HAP-1 (cell line): ENCODE data around the gene KIF5C.

Experiments
- DNase-seq, 2 experiments: peaks; one replicate each; pipeline ENCODE4 v3.0.0-alpha.2; 2016 to 2020; ENCODE audit warnings: low spot score in 2 of 2
- H3K27me3 ChIP-seq: fragments of 250-450 bp; sonication (Bioruptor Pico); 2 replicates; pipeline ENCODE4 v1.5.1; 2020; ENCODE audit warnings: low read depth, mild to moderate bottlenecking, moderate library complexity
- H3K36me3 ChIP-seq: fragments of 250-450 bp; sonication (Bioruptor Pico); replicated peaks from 2 replicates; pipeline ENCODE4 v1.5.1; 2020; ENCODE audit warnings: mild to moderate bottlenecking
- H3K4me1 ChIP-seq: fragments of 250-450 bp; sonication (Bioruptor Pico); 2 replicates; pipeline ENCODE4 v1.5.1; 2020; ENCODE audit warnings: mild to moderate bottlenecking
- H3K4me3 ChIP-seq: fragments of 250-450 bp; sonication (Bioruptor Pico); 2 replicates; pipeline ENCODE4 v1.5.1; 2020; ENCODE audit warnings: mild to moderate bottlenecking, moderate library complexity
- H3K9me3 ChIP-seq: fragments of 250-450 bp; sonication (Bioruptor Pico); 2 replicates; pipeline ENCODE4 v1.5.1; 2020; ENCODE audit warnings: mild to moderate bottlenecking, moderate library complexity
- in situ Hi-C: fragments of 300-500 bp; cut with MboI; formaldehyde crosslinking; loops from 3 replicates; pipeline ENCODE4 v1.14.3; 2020; ENCODE audit warnings: low sequenced_read_pairs, inconsistent platforms, mixed read lengths

The KIF5C gene

DNA sequence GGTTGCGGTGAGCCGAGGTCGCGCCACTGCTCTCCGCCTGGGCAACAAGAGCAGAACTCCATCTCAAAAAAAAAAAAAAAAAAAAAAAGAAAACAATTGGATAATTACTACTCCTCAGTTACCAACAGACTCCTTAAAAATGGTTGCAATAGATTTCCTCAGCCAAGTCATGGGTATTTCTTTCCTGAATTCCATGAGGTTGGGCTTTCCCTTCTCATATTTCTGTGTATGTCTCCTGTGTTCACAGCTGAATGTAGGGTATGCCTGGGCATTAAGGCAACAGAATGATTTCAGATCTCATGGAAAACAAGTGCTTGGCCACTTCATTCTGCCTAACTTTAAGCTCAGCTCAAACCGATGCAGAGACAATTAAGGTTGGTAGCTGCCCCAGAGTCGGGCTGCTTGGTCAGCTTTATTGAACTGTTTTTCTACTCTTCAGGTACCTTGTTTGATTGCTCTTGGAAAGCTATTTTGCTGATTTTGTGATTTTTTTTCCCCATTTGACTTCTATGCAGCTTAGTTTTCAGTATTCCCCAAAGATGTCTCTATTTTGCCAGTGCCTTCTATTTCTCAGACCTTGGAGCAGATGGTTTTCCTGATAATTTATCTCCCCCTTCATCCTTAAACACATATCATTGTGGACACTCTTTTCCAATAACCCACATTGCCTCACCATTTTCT lies 24.8 kb downstream of the KIF5C start:
- Histone ChIP-seq H3K36me3 (no peaks in the 10 kb centered on the region), H3K4me1 (no peaks in the 10 kb centered on the region), H3K27me3 (no peaks in the 10 kb centered on the region), H3K4me3 (no peak overlapping the region), H3K9me3 (no peaks in the 10 kb centered on the region)
- in situ Hi-C loops, result no loop called here
- no peak for DNase-seq

- H3K9me3 ChIP-seq, result no peaks in the 10 kb centered on the region
- no peaks in the 10 kb centered on the region for H3K4me1 ChIP-seq
- H3K36me3 ChIP-seq, result no peaks in the 10 kb centered on the region
- in situ Hi-C loops, result no loop called here
- no peaks in the 10 kb centered on the region for H3K27me3 ChIP-seq
- no peak overlapping the region for H3K4me3 ChIP-seq
- no peak for DNase-seq
These were observed 25.4 kb downstream of the KIF5C start for GRCh38 chr2:148900350-148900837.

- in situ Hi-C loops, result no loop called here
- Histone ChIP-seq H3K27me3 (no peaks in the 10 kb centered on the region), H3K36me3 (no peaks in the 10 kb centered on the region), H3K9me3 (no peaks in the 10 kb centered on the region), H3K4me3 (no peak overlapping the region), H3K4me1 (no peaks in the 10 kb centered on the region)
- no peak for DNase-seq
These were observed 26.1 kb downstream of the KIF5C start for GRCh38 chr2:148901142-148901541.

DNA sequence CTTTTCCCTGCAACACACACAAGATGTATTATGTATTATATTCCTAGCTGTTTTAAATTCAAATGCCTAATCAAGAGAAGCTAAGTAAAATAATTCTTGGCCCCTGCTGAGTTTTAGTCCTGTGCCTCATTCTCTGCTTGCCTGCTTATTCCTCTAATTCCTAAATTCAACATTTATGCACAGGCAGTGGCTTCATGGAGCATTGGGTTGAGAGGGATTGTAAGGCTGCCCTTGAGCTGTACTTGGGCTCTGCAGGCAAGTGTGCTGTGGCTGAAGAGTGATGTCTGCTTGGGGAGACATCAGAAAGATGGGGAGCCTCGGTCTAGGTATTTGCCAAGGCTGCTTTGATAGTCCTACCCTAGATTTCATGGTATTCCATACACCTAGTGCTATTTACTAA lies 27.8 kb downstream of the KIF5C start:
- Histone ChIP-seq H3K36me3 (no peaks in the 10 kb centered on the region), H3K27me3 (no peaks in the 10 kb centered on the region), H3K4me3 (no peak overlapping the region), H3K9me3 (no peaks in the 10 kb centered on the region), H3K4me1 (no peaks in the 10 kb centered on the region)
- DNase-seq, result no peak
- in situ Hi-C loops, result no loop called here

- DNase-seq, result no peak
- no peaks in the 10 kb centered on the region for H3K9me3 ChIP-seq
- no peak overlapping the region for H3K4me3 ChIP-seq
- in situ Hi-C loops, result no loop called here
- no peaks in the 10 kb centered on the region for H3K4me1 ChIP-seq
- no peaks in the 10 kb centered on the region for H3K27me3 ChIP-seq
- H3K36me3 ChIP-seq, result no peaks in the 10 kb centered on the region
These were observed 28.3 kb downstream of the KIF5C start for GRCh38 chr2:148903294-148903693.

DNA sequence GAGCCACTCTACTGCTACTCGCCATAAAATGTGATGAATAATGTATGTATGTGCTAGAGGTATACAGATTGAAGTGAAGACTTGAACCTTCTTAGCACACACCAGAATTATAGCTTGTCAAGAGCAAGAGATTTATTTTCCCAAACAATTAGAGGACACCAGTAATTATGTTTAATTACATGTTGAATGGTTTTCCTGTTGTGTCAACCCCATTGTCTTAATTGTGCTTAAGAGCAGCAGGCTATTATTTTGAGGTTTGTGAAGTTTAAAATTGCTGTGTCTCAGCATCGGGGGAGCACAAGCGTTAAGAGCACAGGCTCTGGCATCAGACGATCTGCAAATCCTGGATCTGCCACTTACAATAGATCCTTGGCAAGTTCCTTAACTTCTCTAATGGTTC lies 29.0 kb downstream of the KIF5C start:
- Histone ChIP-seq H3K4me3 (no peak overlapping the region), H3K36me3 (no peaks in the 10 kb centered on the region), H3K9me3 (no peaks in the 10 kb centered on the region), H3K4me1 (no peaks in the 10 kb centered on the region), H3K27me3 (no peaks in the 10 kb centered on the region)
- no peak for DNase-seq
- in situ Hi-C loops, result no loop called here

- Histone ChIP-seq H3K9me3 (no peaks in the 10 kb centered on the region), H3K27me3 (no peaks in the 10 kb centered on the region), H3K4me1 (no peaks in the 10 kb centered on the region), H3K4me3 (no peak overlapping the region), H3K36me3 (no peaks in the 10 kb centered on the region)
- in situ Hi-C loops, result no loop called here
- DNase-seq, result no peak
These were observed 31.1 kb downstream of the KIF5C start for GRCh38 chr2:148906124-148906523.

DNA sequence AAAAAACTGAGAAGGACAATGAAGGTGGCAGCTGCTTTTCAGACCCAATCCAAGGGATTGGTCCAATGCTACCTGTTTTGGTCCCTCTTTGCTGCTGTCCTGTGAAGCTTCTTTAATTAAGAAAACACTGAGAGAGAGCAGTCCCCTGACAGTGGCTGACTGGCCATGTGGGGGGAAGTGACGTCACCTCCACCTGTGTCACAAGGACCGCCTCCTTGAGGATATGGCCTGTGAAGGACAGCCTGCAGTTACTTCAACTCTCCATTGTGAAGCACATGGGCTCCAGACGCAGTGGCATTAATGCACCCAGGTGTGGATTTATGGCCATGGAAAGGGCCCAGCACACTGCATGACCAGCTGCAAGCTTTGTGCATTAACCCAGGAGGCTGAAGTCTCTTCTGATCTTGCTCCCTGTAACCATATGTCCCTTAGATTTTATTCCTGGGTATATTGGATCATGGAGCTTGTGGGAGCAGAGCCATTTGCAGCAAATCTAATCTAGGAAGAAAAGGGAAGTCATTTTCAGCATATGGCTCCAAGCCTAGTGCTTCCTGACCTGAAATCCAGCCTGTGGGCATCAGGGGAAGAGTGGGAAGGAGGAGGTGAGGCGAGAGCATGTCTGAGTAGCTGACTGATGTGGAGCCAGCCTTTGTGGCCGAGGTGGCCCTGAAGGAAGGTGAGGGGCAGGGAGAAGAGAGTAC lies 32.2 kb downstream of the KIF5C start:
- H3K9me3 ChIP-seq, result no peaks in the 10 kb centered on the region
- in situ Hi-C loops, result no loop called here

DNA sequence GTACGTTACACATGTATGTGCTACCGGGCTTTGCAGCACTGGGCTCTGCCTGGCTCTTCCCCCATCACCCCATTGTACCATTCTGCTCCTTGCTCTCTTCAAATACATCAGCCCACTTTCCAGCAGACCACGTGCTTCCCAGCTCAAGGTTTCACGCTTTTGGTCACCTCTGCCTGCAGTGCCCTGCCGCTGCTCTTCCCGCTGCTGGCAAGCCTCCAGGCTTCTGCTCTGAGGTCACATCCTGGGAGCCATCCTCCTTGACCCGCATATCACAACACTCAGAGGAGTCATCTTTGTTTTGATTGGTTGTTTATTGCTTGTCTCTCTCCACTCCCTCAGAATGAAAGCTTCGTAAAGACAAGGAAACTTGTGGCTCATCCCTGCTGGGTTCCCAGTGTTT lies 34.1 kb downstream of the KIF5C start:
- no peaks in the 10 kb centered on the region for H3K27me3 ChIP-seq
- no peaks in the 10 kb centered on the region for H3K9me3 ChIP-seq
- in situ Hi-C loops, result no loop called here
- H3K4me3 ChIP-seq, result no peak overlapping the region
- DNase-seq, result no peak
- H3K4me1 ChIP-seq, result no peaks in the 10 kb centered on the region
- H3K36me3 ChIP-seq, result no peaks in the 10 kb centered on the region

More for the DNA sequence above, 32.2 kb downstream of the KIF5C start:
- no peak for DNase-seq
- no peaks in the 10 kb centered on the region for H3K27me3 ChIP-seq
- H3K36me3 ChIP-seq, result no peaks in the 10 kb centered on the region
- no peaks in the 10 kb centered on the region for H3K4me1 ChIP-seq
- H3K4me3 ChIP-seq, result no peak overlapping the region

GRCh38 chr2:148913061-148913460 lies 38.0 kb downstream of the KIF5C start:
- Histone ChIP-seq H3K27me3 (no peaks in the 10 kb centered on the region), H3K4me3 (no peak overlapping the region), H3K4me1 (no peaks in the 10 kb centered on the region), H3K9me3 (no peaks in the 10 kb centered on the region), H3K36me3 (no peaks in the 10 kb centered on the region)
- no peak for DNase-seq
- in situ Hi-C loops, result no loop called here

DNA sequence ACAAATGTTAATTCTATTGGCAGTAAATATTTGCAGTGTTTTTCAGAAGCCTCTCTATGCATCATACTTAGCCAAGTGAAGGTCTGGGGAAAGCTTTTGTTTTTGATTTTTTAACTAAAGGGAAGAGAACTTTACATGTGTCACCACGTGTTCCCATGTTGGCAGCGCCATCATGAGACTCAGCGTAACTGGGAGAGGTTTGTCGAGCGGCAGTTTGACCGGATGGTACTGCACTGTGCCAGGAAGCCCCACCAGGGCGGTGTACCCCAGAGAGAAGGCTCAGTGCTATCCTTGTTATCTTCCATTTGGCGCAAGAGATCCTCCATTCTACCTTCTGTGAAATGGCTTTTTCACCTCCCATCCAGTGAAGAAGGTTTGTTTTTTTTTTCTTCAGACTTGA lies 38.5 kb downstream of the KIF5C start:
- DNase-seq, result no peak
- Histone ChIP-seq H3K4me1 (no peaks in the 10 kb centered on the region), H3K9me3 (no peaks in the 10 kb centered on the region), H3K36me3 (no peaks in the 10 kb centered on the region), H3K4me3 (no peak overlapping the region), H3K27me3 (no peaks in the 10 kb centered on the region)
- in situ Hi-C loops, result no loop called here

DNA sequence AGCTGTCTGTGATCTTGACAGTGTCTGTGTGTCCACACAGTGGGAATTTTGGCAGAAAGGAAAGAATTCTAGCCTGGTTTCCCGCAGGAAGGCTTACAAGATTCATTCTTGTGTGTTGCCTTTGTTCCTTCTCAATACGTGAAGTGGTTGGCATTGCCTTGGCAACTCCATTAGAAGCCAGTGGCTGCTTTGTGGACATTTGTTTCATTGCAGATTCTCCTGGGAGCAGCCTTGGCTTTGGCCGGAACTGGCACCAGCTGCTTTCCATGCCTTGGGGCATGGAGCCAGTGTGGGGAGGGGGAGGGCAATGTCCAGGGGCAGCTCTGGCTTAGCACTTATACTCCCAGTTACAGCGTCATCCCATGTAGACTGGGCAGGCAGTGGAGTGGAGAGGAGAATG lies 39.4 kb downstream of the KIF5C start:
- Histone ChIP-seq H3K9me3 (no peaks in the 10 kb centered on the region), H3K4me3 (no peak overlapping the region), H3K27me3 (no peaks in the 10 kb centered on the region), H3K36me3 (no peaks in the 10 kb centered on the region), H3K4me1 (no peaks in the 10 kb centered on the region)
- no peak for DNase-seq
- in situ Hi-C loops, result no loop called here

- H3K27me3 ChIP-seq, result no peaks in the 10 kb centered on the region
- H3K36me3 ChIP-seq, result no peaks in the 10 kb centered on the region
- H3K4me3 ChIP-seq, result no peak overlapping the region
- H3K4me1 ChIP-seq, result no peaks in the 10 kb centered on the region
- DNase-seq, result no peak
- in situ Hi-C loops, result no loop called here
- no peaks in the 10 kb centered on the region for H3K9me3 ChIP-seq
These were observed 42.4 kb downstream of the KIF5C start for GRCh38 chr2:148917431-148917830.

- no peaks in the 10 kb centered on the region for H3K9me3 ChIP-seq
- no peaks in the 10 kb centered on the region for H3K27me3 ChIP-seq
- in situ Hi-C loops, result no loop called here
- no peaks in the 10 kb centered on the region for H3K4me1 ChIP-seq
- no peaks in the 10 kb centered on the region for H3K36me3 ChIP-seq
- DNase-seq, result no peak
- H3K4me3 ChIP-seq, result no peak overlapping the region
These were observed 43.5 kb downstream of the KIF5C start for GRCh38 chr2:148918554-148918953.
